GM21367 (cell line): ENCODE data around the gene MYO19.
"Not testable (repeated sequence)": the region's sequence is repeated elsewhere in the genome, so short reads cannot be mapped to it uniquely, and the experiment has no call there.

Experiments
- ATAC-seq: cut with Tn5 transposase; IDR thresholded peaks from one replicate; pipeline ENCODE4 v1.9.1; 2021; ENCODE audit not compliant: unreplicated experiment

The MYO19 gene

DNA sequence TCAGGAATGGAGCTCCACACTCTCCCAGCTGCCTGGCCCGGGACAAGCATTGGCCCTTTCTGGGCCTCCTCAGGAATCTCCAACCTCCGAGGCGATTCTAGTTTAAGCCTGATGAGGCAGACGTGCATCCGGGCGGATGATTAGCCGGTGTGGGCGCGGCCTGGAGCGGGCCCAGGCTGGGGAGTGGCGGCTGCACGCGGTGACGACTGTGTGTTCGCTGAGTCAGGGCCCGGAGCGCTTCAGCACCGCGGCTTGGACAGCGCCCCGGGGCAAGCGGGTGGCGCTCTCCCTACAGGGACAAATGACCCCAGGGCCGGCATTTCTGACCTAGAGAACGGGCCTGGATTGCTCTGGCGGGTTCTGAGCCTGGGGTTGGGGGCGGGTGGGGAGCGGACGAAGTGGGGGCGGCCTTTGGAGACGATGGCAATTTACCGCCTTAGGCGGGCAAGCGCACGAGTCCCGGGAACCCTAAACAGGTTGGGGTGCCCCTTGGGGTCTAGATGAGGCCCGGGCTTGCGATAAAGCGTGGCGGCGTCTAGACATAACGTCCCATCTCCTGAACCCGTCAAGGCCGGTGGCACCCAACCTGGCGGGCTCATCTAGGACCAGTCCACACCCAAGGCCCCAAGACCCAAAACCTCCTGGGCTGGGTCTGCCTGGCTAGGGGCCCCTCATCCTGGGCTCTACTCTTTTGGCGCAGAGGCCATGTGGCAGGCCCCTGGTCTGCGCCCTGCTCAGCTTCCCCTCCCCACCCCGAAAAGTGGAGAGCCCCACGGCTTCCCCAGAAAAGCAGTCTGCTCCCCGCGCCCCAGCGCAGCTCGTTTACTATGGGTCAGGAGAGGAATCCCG, 70.5 kb downstream of the MYO19 start:
- ATAC-seq = no peak

DNA sequence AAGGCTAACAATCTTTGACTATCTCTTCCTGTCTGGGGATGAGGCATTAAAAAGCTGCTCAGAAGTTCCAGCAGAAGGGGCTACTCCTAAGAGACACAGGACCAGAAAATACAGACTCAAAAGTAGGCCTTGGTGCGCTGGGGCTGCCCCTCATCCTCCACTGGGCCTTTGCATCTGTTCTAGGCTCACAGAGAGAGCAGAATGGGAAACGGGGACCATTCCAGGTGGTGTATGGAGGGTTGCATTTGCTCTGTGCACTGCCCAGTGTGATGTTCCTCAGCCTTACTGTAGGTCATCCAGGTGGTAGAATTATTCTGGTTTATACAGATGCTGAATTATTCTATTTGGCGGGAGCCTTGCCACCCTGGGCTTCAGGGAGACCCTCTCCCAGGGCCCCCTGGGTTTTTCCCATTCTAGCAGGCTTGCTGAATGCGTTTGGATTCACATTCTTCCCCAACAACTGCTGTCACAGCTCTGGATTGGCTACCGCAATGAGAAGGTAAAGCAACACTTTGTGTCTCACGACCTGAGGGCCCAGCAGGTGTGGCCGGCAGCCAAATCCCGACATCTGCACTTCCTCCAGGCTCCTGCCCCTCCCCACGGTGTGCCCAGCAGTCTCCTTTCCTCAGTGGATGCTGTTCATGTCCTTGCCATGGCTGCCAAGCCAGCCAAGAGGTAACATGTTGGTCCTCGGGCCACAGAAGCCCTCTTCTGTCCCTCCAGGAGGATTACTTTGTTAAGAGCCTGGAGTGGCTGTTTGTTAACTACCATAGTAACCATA, 73.1 kb downstream of the MYO19 start:
- ATAC-seq = no peak

DNA sequence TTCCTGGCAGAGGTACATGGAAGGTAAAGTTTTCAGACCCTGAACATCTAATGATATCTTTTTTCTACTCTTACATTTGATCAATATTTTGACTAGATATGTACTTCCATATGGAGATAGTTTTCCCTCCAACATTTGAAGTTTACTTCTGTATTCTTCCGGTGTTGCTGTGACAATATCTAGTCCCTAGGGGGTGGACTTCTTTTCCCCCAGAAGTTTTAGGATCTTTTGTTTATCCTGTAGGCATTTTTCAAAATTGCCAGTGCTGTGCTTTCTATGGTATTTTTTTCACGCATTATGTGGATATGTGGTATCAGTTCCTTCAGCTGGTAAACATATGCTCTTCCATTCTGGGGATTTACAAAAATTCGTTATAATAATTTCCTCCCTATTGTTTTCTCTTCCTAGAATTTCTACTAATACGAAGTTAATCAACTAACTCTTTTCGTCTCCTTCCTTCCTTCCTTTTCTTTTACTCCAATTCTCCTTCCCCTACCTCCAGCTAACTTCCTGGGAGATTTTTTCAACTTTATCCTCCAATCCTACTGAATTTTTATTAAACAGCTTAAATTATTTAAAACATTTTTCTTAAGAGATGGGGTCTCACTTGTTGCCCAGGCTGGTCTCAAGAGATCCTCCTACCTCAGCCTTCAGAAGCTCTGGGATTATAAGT, 74.3 kb downstream of the MYO19 start:
- ATAC-seq = no peak

DNA sequence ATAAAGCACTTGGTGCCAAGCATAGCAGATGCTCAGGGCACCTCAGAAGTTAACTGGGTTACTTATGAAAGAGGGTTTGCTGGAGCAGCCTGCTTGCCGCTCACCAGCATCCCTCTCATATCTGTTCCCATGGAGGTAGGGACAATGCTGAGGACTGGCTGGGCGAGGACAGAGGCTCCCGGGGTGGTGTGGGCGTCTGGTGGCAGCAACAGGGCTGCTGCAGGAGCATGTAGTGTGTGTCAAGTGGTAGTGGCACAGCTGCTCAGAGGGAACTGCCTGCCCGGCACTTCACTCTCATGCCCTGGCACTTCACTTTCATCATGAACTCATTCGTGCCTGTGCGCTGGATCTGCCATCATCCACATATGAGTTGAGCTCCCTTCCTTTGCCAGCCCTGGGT, 75.1 kb downstream of the MYO19 start:
- no peak for ATAC-seq

DNA sequence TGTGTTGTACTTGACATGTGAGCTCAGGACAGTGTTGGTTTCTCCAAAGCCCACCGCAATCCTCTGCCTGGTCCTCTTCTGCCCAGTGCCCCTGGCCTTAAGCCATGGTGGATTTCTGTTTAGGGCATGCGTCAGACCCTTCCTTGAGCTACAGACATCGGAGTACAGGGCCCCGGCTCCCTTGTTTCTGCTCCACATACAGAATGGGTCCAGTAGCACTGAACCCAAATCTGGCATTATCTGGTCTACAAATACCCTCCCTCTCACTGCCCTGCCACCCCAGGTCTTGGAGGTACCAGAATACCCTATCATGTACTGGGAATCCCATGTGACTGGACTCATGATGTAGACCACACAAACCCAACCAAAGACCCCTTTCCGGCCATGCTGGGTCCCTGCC, 75.6 kb downstream of the MYO19 start:
- ATAC-seq = no peak

DNA sequence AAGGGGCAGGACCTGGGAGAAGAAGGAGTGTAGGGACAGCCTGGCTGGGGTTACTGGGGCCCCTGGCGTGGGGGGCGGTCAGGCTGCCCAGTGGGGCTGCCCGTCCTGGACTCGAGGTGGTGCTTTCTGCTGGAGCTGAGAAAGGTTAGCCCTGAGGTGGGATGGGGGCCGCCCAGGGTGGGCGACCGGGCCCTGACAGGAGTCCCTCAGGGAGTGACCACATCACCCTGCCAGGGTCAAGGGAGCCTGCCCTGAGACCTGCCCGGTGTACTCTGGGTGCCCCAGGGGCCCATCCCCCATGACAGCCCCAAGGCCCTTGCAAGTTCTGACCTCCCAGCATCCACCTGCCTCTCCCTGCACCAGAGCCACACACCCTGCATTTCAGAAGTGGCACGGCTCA, 77.0 kb downstream of the MYO19 start:
- not testable (repeated sequence) for ATAC-seq

DNA sequence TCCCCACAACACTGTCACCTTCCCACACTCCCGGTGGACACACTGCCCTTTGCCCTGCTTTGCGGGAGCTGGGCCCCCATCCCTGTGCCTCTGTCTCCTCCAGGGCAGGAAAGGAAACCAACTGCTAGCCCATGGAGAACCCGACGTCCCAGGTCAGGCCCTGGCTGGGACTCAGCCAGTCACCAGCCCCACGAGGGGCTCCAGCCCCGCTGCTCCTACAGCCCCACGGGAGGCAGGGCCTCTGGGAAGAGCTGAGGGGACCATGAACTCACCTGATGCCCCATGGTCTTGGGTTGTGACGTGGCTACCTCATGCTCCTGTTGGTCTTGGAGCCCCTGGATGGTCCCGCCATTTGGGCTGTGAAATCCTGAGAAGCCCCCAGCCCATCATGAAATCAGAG, 81.8 kb downstream of the MYO19 start:
- ATAC-seq = not testable (repeated sequence)

DNA sequence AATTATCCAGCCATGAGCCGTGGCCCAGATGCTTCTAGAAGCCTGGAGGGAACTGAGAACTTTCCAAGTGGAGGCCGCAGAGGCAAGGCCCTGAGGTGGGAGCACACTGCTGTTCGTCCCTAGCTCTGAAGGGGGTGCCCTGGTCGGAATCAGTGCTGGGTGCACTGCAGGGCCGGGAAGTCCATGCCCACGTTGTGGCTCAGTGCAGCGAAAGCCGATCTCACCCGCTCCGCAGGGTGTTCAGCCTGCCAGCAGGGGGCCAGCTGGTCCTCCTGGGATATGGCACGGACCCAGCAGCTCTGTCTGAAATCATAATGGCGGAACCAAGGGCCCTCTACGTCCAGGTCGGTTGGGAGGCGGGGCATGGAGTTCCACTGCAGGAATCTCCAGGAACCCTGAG, 84.7 kb downstream of the MYO19 start:
- not testable (repeated sequence) for ATAC-seq
